K562 (cell line): ENCODE data around the gene TARS3. TPM values are rescaled to one million over a fixed set of nuclear protein-coding genes. Genes with fewer than 3 reads are reported as not detected.

Source experiments
- ATAC-seq: fragments of 200-7000 bp; cut with Tn5 transposase; 3 replicates; pipeline ENCODE4 v1.9.1; 2020; ENCODE audit warnings: moderate library complexity
- BruUV-seq: library from RNA; stranded (reverse); fragments of 400-500 nt; replicated peaks from 2 replicates; lab custom pipeline; 2021; lab: Mats Ljungman, UMichigan
- CTCF ChIA-PET: fragments of 300-600 bp; formaldehyde crosslinking; extraction: SDS; loops from one replicate; lab custom pipeline; 2021; ENCODE audit warnings: low intra/inter-chr PET ratio; lab: Yijun Ruan, JAX
- POLR2A ChIA-PET: fragments of 300-600, 350-650 bp; sonication (Branson Sonifier 250); formaldehyde crosslinking; extraction: SDS; loops from one replicate; lab custom pipeline; 2021; ENCODE audit warnings: antibody characterized with exemption, inconsistent platforms; lab: Yijun Ruan, JAX
- DNase-seq, 4 experiments: peaks; one replicate each; pipeline versions ENCODE4 v3.0.0 to v3.0.0-alpha.2; 2011 to 2018; ENCODE audit warnings: low spot score in 3 of 4, mixed read lengths in 3 of 4; ENCODE audit errors: extremely low read depth in 1 of 4
- FAIRE-seq: peaks from 2 replicates; lab custom pipeline; 2011; peaks lifted over from hg19 to GRCh38; lab: Jason Lieb, UNC
- H2AFZ ChIP-seq: 2 replicates; pipeline ENCODE4 v1.6.0; 2011; ENCODE audit warnings: low read depth, low read length, control low read depth, inconsistent platforms
- H3K27ac ChIP-seq: fragments of 200-600 bp; 3 replicates; pipeline ENCODE4 v1.8.0; 2011; ENCODE audit warnings: low read depth, mild to moderate bottlenecking, control low read depth, inconsistent platforms, low read length, moderate library complexity, mixed read lengths; ENCODE audit errors: extremely low read depth
- H3K27me3 ChIP-seq, 2 experiments: fragments of 300-600 bp in 1 of 2; 2 replicates in 1 of 2; 3 replicates in 1 of 2; pipeline versions ENCODE4 v1.6.0 to v1.8.0; 2011; ENCODE audit warnings: inconsistent platforms in 2 of 2, low read length in 2 of 2, mild to moderate bottlenecking in 1 of 2, mixed read lengths in 1 of 2, moderate library complexity in 1 of 2; ENCODE audit not compliant: control insufficient read depth in 2 of 2, insufficient read depth in 2 of 2
- H3K36me3 ChIP-seq: fragments of 300-600 bp; 3 replicates; pipeline ENCODE4 v1.8.0; 2011; ENCODE audit warnings: mild to moderate bottlenecking, low read length, inconsistent platforms; ENCODE audit not compliant: control insufficient read depth, insufficient read depth
- H3K4me1 ChIP-seq, 2 experiments: fragments of 200-600 bp in 1 of 2; replicated peaks in 1 of 2; 2 replicates in 1 of 2; 3 replicates in 1 of 2; pipeline versions ENCODE4 v1.5.1 to v1.8.0; 2011; ENCODE audit warnings: inconsistent platforms in 2 of 2, low read length in 2 of 2, mild to moderate bottlenecking in 1 of 2, mixed read lengths in 1 of 2, moderate library complexity in 1 of 2; ENCODE audit not compliant: control insufficient read depth in 2 of 2, insufficient read depth in 2 of 2
- H3K4me2 ChIP-seq: 2 replicates; pipeline ENCODE4 v1.6.1; 2011; ENCODE audit warnings: low read length, control low read depth, inconsistent platforms, mixed read lengths; ENCODE audit not compliant: insufficient read depth
- H3K4me3 ChIP-seq: fragments of 200-600 bp; sonication (generic), shearing (Covaris generic); 2 replicates; pipeline ENCODE4 v1.5.1; 2016; ENCODE audit warnings: control low read depth, inconsistent platforms
- H3K79me2 ChIP-seq: fragments of 200-600 bp; 3 replicates; pipeline ENCODE4 v1.8.0; 2011; ENCODE audit warnings: low read length, inconsistent platforms; ENCODE audit not compliant: control insufficient read depth, insufficient read depth
- H3K9ac ChIP-seq, 2 experiments: 2 replicates each; pipeline versions ENCODE4 v1.6.0 to v1.6.1; 2011; ENCODE audit warnings: low read depth in 2 of 2, low read length in 2 of 2, control low read depth in 1 of 2, inconsistent platforms in 1 of 2, mild to moderate bottlenecking in 1 of 2, mixed read lengths in 1 of 2; ENCODE audit not compliant: insufficient read depth in 1 of 2
- H3K9me1 ChIP-seq: one replicate; pipeline ENCODE4 v1.6.0; 2011; ENCODE audit warnings: inconsistent platforms, mild to moderate bottlenecking, low read length, moderate library complexity; ENCODE audit not compliant: control insufficient read depth, insufficient read depth
- H3K9me3 ChIP-seq: replicated peaks from 2 replicates; pipeline ENCODE4 v1.5.1; 2011; ENCODE audit warnings: low read depth, low read length, inconsistent platforms; ENCODE audit not compliant: control insufficient read depth, insufficient read depth
- H4K20me1 ChIP-seq: replicated peaks from 2 replicates; pipeline ENCODE4 v1.6.1; 2011; ENCODE audit warnings: low read length, inconsistent platforms, mixed read lengths; ENCODE audit not compliant: control insufficient read depth, insufficient read depth
- BCOR ChIP-seq: fragments of 450-650 bp; IDR thresholded peaks from 2 replicates; pipeline ENCODE4 v1.6.1; 2016
- CCAR2 ChIP-seq: fragments of 200-400 bp; formaldehyde crosslinking; IDR thresholded peaks from 2 replicates; pipeline ENCODE4 v1.6.1; 2017; ENCODE audit warnings: mild to moderate bottlenecking, low read depth, low read length
- ESRRB ChIP-seq: fragments of 250-450 bp; sonication (Bioruptor Pico); IDR thresholded peaks from 2 replicates; pipeline ENCODE4 v1.5.0; 2020; ENCODE audit warnings: mild to moderate bottlenecking, moderate library complexity, borderline replicate concordance
- FUS ChIP-seq: fragments of 200-400 bp; formaldehyde crosslinking; optimal IDR thresholded peaks from 2 replicates; pipeline ENCODE3; 2017; ENCODE audit warnings: low read depth, low read length
- HDAC8 ChIP-seq: fragments of 450-650 bp; IDR thresholded peaks from 2 replicates; pipeline ENCODE4 v1.6.1; 2016; ENCODE audit warnings: mild to moderate bottlenecking, missing genetic modification characterization, moderate library complexity, missing compliant biosample characterization
- RBFOX2 ChIP-seq: fragments of 200-400 bp; formaldehyde crosslinking; IDR thresholded peaks from 2 replicates; pipeline ENCODE4 v1.6.1; 2017; ENCODE audit warnings: low read depth, mild to moderate bottlenecking, low read length, moderate library complexity
- STAT5B ChIP-seq: fragments of 250-450 bp; sonication (Bioruptor Pico); IDR thresholded peaks from 2 replicates; pipeline ENCODE4 v1.8.0; 2021; ENCODE audit warnings: mild to moderate bottlenecking, inconsistent platforms
- ZFP1 ChIP-seq: fragments of 450-650 bp; formaldehyde crosslinking; IDR thresholded peaks from 2 replicates; pipeline ENCODE4 v1.4.0; 2020; ENCODE audit warnings: mild to moderate bottlenecking, mixed read lengths
- WGBS: fragments of 100-300 bp; shearing (Covaris generic); methylation state at CpG from one replicate; pipeline ENCODE4 v1.1.6; 2016; ENCODE audit warnings: low coverage, mixed read lengths; ENCODE audit not compliant: insufficient coverage; ENCODE audit errors: missing lambda C conversion rate; 5-methylcytosine and 5-hydroxymethylcytosine counted together
- in situ Hi-C: fragments of 300-500 bp; cut with MboI; formaldehyde crosslinking; loops from 4 replicates; pipeline ENCODE4 v1.15.0; 2018; ENCODE audit warnings: inconsistent platforms, mixed read lengths
- intact Hi-C: fragments of 100-400 bp; cut with micrococcal nuclease; formaldehyde crosslinking; loops from 2 replicates; pipeline ENCODE4 v1.14.2; 2022
- polyA plus RNA-seq, 8 experiments: library from polyadenylated mRNA; depleted of rRNA in 4 of 8; stranded (reverse) in 5 of 8; unstranded in 3 of 8; fragments of >200 nt; fragmentation: Nextera tagmentation in 2 of 8; fragmentation: Illumina TruSeq in 1 of 8; extraction: Ambion mirVana in 2 of 8; extraction: Trizol in 1 of 8; gene quantifications; 2 replicates each; pipeline versions ENCODE4 v1.2.1 to v1.2.3, GENCODE V29; 2011 to 2014; ENCODE audit warnings: inconsistent platforms in 1 of 8, missing spikeins in 1 of 8
- total RNA-seq, 7 experiments: library from RNA; depleted of rRNA in 6 of 7; stranded (reverse); fragments of >200 nt in 6 of 7; fragmentation: Illumina TruSeq in 2 of 7; extraction: Trizol in 2 of 7; gene quantifications; 2 replicates each; pipeline versions ENCODE4 v1.2.1 to v1.2.3, GENCODE V29; 2011 to 2021; ENCODE audit warnings: low replicate concordance in 1 of 7
- TF ChIP-seq, protein P1 (sequence below): fragments of 250-450 bp; sonication (Bioruptor Pico); IDR thresholded peaks from 2 replicates; pipeline ENCODE4 v1.5.0; 2021
- TF ChIP-seq, protein P2 (sequence below): fragments of 250-450 bp; sonication (Bioruptor Pico); IDR thresholded peaks from 2 replicates; pipeline ENCODE4 v1.8.0; 2022; ENCODE audit warnings: moderate library complexity, mild to moderate bottlenecking, inconsistent platforms
- TF ChIP-seq, protein P3 (sequence below): fragments of 450-650 bp; formaldehyde crosslinking; IDR thresholded peaks from 2 replicates; pipeline ENCODE4 v1.4.0; 2022; ENCODE audit warnings: missing genetic modification characterization

Gene TARS3
- total and polyA plus RNA-seq, 9 of the 15 experiments (the other 6 are each of a cell fraction or from before 2014, with no cell fraction given): 2.1 to 14.7 (median 9.8) TPM

DNA sequence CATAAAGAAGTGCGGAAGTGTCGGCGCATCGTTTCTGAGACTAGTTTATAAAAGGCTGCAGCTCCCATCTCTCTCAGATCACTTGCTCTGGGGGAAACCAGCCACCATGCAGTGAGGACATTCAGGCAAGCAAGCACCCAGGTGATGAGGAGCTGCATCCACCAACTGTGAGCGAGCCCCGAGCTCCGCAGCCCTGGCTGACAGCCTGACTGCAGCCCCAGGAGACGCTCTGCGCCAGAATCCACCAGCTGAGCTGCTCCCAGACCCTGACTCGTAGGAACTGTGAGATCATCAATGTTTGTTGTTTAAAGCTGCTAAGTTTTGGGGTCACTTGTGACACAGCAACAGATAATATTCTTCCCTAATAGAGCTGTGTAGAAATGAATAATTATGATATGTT lies 67.1 kb downstream of the TARS3 start:
- peaks cover 7 to 15% of the 10 kb centered on the region in 2 experiments; a peak in 4 of 5 replicates for H3K4me1 ChIP-seq
- H3K4me2 ChIP-seq: no peak overlapping the region
- H3K36me3 ChIP-seq: peaks cover 17% of the 10 kb centered on the region; the same call in 1 of the 3 replicates
- no peak for FAIRE-seq
- 84% methylated on average over 10 of the region's 10 CpGs for WGBS
- BruUV-seq: no TSS peak
- H2AFZ ChIP-seq: no peak overlapping the region
- DNase-seq: no peak
- POLR2A ChIA-PET: interaction anchor here (1.2 to 1.8 kb wide), 2 partner anchors 11 to 19 kb away, joined by 3 to 4 read pairs; no protein-coding TSS in a partner anchor
- peaks cover 14% of the 10 kb centered on the region for H3K79me2 ChIP-seq
- H3K27me3 ChIP-seq: no peaks in the 10 kb centered on the region
- in situ Hi-C loops: no loop called here
- no peak for ATAC-seq
- no peaks in the 10 kb centered on the region for H3K9me3 ChIP-seq
- CTCF ChIA-PET: interaction anchor here (0.7 kb wide), 1 partner anchor 471 kb away, joined by 3 read pairs; no protein-coding TSS in a partner anchor
- TF ChIP-seq, protein P1, sequence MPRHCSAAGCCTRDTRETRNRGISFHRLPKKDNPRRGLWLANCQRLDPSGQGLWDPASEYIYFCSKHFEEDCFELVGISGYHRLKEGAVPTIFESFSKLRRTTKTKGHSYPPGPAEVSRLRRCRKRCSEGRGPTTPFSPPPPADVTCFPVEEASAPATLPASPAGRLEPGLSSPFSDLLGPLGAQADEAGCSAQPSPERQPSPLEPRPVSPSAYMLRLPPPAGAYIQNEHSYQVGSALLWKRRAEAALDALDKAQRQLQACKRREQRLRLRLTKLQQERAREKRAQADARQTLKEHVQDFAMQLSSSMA (CRISPR knock-in tag): no peak
- TF ChIP-seq, protein P2, sequence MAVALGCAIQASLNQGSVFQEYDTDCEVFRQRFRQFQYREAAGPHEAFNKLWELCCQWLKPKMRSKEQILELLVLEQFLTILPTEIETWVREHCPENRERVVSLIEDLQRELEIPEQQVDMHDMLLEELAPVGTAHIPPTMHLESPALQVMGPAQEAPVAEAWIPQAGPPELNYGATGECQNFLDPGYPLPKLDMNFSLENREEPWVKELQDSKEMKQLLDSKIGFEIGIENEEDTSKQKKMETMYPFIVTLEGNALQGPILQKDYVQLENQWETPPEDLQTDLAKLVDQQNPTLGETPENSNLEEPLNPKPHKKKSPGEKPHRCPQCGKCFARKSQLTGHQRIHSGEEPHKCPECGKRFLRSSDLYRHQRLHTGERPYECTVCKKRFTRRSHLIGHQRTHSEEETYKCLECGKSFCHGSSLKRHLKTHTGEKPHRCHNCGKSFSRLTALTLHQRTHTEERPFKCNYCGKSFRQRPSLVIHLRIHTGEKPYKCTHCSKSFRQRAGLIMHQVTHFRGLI (CRISPR knock-in tag): no peak
- TF ChIP-seq HDAC8 (tag) (no peak), BCOR (no peak), RBFOX2 (no peak), CCAR2 (no peak), ESRRB (CRISPR knock-in tag) (no peak), STAT5B (CRISPR knock-in tag) (no peak), ZFP1 (CRISPR knock-in tag) (no peak), FUS (no peak)
- TF ChIP-seq, protein P3, sequence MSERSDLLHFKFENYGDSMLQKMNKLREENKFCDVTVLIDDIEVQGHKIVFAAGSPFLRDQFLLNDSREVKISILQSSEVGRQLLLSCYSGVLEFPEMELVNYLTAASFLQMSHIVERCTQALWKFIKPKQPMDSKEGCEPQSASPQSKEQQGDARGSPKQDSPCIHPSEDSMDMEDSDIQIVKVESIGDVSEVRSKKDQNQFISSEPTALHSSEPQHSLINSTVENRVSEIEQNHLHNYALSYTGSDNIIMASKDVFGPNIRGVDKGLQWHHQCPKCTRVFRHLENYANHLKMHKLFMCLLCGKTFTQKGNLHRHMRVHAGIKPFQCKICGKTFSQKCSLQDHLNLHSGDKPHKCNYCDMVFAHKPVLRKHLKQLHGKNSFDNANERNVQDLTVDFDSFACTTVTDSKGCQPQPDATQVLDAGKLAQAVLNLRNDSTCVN (CRISPR knock-in tag): no peak
- TF ChIP-seq, all 486 proteins: peak for 0
- Histone ChIP-seq H3K27ac (no peak overlapping the region), H4K20me1 (no peaks in the 10 kb centered on the region), H3K9me1 (no peaks in the 10 kb centered on the region), H3K4me3 (no peak overlapping the region), H3K9ac (peak overlapping the region in 1 of 2 experiments; percentile 67; a peak in 1 of 4 replicates)
- intact Hi-C loops: no loop called here
